Left lobe of liver (tissue), 2 donors: ENCODE measurements around the gene CIPC. TPM values are rescaled to one million over a fixed set of nuclear protein-coding genes. Genes with fewer than 3 reads are reported as not detected.

Source experiments
- ATAC-seq: fragments of 200-7000 bp; cut with Tn5 transposase; one replicate; pipeline ENCODE4 v1.9.1; 2020; ENCODE audit warnings: mild to moderate bottlenecking, moderate library complexity
- DNase-seq: peaks from one replicate; pipeline ENCODE4 v3.0.0-alpha.2; 2020; ENCODE audit warnings: low spot score
- total RNA-seq: library from RNA; stranded (reverse); gene quantifications from one replicate; pipeline ENCODE4 v1.2.1, GENCODE V29; 2021
- donor health status: DM: no; HTN: no; CAD: no; lungs with moderate emphysema.
- donor health status: DM: no; HTN: yes; CAD: no.

The CIPC gene, protein sequence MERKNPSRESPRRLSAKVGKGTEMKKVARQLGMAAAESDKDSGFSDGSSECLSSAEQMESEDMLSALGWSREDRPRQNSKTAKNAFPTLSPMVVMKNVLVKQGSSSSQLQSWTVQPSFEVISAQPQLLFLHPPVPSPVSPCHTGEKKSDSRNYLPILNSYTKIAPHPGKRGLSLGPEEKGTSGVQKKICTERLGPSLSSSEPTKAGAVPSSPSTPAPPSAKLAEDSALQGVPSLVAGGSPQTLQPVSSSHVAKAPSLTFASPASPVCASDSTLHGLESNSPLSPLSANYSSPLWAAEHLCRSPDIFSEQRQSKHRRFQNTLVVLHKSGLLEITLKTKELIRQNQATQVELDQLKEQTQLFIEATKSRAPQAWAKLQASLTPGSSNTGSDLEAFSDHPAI
- 11.8 TPM for total RNA-seq

DNA sequence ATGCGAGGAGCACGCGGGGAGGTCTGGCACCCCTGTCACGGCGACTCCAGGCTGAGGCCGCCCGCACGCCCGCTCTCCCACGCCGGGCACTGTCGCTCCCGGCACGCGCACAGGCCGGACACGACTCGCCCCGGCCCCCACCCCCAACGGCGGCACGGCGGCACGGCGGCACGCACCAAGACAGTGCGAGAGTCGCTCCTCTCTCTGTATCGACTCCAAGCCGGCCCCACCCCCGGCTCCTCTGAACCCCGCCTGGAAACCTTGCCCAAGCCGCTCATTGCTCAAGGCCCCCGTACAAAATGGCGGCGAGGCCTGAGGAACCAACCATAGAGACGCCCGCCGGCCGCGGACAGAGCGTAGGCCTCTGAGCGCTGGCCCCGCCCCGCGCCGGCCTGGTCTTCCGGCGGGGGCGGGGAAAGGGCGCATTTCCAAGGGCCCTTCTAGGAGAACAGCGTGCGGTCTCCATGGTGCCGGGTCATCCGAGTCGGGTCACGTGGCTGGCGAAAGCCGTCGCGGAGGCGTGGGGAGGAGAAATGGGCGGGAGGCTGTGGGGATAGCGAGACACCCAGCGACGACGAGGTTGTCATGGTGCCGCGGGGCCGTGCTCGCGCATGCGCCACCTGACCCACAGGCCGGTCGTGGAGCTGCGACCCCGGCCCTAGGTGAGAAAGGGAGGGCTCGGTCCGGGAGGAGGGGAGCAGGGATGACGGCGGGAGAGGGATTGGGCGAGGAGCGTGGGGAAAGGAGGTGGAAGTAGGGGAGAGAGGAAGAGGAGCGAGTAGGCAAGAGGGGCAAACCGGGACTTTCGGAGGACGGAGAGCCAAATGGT lies at the start of gene CIPC:
CIPC (plus strand) TSS at position 559 of the 829 bp plus-strand sequence. CDS start 7,451 bp downstream, outside the sequence.
- DNase-seq (peak; percentile 100), ATAC-seq (peak; percentile 87)

DNA sequence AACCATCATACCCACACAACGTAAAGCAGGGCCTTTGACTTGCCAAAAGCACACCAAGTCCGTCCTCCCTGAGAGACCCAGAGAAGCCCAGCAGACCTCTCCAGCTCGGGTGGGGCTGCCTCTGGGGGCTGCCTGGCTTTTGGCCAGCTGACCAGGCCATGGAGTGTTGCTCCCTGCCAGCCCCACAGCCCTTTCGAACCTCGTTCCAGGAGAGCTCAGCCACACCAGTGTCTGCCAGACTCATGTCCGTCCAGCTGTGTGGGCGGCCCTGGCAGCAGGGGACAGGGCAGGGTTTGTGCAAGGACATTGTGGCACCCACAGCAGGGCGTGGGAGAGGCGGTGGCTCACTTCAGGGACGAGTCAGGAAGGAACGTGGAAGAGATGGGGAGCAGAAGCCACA lies 46.9 kb upstream of the CIPC start:
- ATAC-seq, result peak; percentile 88
- peak; percentile 90 for DNase-seq

DNA sequence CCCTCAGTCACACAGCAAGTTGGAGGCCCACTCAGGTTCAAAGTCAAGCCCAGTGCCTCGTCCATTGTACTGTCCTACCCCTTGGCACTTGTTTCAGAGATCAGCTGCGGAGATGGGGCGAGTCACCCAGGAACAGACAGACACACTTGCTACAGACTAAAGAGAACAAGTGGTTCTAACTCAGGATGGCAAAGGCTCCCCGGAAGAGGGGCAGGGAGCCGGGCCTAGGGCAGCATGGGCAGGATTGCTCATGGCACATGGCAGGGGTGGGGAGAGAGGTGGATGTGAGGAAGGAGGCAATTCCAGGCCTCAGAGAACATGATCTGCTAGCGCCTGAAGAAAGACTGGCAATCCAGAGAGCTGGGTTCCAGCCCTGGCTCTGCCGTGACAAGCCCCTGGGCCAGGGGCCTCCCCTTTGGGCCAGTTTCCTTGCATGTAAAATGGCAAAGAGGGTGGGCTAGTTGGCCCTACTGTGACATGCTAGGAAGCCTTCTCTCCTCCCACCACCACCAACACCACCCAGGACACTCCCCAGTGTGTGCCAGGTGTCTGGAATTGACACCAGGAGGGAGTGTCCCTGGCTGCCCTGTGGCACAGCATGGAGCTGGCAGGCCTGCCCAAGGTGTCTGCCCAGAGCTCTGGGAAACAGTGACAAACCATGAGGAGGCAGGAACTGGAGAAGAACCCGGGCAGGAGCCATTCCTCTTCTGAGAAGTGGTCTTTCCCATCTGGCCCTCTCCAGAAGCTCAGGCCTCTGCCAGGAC lies 45.6 kb upstream of the CIPC start:
- DNase-seq (peak; percentile 80), ATAC-seq (peak; percentile 84)

DNA sequence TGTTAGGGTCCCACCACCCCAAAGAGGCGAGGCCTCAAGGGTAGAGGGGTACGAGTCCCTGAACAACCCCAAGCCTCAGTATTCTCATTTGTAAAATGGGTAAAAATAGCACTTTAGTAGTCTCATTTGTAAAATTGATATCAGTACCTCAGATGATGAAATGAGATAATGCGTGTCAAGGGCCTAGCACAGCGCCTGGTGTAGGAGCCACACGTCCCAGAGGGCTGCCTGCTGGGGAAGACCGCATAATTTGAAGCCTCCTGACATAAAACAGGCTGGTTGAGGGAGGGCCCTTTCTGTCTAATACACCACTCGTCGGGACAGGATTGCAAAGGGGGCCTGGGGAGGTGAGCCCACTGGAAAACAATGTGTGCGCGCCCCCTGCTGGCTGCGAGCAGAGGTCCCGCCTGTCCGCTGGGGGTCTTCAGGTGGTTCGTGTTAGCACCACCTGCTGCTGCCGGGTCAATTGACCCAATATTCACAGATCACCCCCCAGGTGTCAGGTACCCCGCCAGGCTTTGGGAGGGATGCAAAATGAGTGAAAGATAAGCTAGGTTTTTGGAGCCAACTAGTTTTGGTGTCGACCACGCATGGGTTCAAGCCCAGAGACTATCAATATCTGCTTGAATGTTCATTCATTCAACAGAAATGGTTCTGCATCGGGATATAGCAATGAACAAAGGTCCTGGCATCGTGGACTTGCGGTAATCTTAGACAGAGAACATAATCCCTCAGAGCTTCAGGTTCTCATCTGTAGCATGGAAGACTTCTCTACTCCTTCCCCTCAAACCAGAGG lies 44.8 kb upstream of the CIPC start:
- ATAC-seq (peak; percentile 63), DNase-seq (peak; percentile 69)

DNA sequence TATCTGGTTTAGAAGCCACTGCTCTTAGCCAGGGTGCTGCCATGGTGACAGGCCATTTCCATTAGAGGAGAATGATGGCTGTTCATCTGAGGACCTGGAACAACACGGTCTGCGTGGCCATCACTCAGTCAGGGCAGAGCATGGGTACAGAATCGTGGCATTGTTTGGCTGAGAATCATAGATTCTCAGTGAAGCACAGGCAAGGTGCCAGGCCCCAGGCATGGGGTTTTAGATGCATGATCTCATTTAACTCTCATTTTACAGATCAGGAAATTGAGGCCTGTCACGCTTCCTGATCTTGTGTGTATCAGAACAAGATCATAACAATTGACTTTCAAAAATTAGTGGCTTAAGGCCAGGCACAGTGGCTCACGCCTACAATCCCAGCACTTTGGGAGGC lies 42.8 kb upstream of the CIPC start:
- ATAC-seq, result no peak
- no peak for DNase-seq

DNA sequence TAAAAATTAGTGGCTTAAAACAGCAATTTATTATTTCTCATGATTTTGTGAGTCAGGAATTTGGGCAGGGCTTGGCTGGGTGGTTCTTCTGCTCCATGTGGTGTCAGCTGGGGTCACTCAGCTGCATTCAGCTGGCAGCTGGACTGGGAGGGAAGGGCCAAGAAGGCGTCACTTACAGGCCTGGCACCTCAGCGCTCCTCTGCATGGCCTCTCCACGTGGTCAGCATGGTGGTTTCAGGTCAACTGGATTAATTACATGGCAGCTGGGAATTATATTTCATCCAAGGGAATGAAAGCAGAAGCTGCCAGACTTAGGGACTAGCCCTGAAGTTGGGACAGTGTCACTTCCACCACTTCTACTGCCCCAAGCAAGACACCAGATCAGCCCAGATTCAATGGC lies 42.1 kb upstream of the CIPC start:
- DNase-seq (no peak), ATAC-seq (no peak)

DNA sequence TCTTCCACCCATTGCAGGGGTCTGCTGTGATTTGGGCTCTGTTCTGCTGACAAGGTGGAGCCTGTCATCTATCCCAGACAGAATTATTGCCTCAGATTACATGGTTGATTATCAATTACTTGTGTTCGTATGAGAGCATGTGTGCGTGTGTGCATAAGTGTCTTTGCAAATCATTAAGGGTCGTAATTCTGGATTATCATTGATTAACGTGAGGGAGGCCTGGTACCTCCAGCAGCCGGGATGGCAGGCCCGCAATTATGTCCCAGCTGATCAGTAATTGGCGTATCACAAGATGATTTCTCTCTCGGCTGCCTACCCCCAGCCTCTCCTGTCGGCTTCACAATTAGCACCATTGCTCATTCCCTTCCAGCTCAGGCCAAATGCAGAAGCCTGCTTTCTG lies 39.9 kb upstream of the CIPC start:
- DNase-seq (no peak), ATAC-seq (no peak)

DNA sequence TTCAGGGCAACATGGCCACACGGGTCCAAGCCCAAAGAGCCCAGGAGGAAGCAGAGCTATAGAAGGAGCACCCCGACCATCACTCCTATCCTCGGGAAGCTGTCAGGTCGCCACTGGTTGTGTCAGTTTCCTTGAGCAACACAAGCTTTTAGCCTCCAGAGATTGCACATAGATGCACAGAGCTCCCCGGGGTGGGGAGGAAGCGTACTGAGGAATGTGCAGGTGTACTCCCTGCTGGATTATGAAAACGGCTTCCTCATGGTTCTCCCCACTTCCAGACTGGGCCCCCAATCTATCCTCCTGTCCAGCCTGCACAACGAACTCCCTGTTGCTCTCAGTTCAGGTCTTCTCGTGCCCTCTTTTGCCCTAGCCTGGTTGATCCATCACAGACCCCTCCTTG lies 39.3 kb upstream of the CIPC start:
- ATAC-seq (no peak), DNase-seq (no peak)

DNA sequence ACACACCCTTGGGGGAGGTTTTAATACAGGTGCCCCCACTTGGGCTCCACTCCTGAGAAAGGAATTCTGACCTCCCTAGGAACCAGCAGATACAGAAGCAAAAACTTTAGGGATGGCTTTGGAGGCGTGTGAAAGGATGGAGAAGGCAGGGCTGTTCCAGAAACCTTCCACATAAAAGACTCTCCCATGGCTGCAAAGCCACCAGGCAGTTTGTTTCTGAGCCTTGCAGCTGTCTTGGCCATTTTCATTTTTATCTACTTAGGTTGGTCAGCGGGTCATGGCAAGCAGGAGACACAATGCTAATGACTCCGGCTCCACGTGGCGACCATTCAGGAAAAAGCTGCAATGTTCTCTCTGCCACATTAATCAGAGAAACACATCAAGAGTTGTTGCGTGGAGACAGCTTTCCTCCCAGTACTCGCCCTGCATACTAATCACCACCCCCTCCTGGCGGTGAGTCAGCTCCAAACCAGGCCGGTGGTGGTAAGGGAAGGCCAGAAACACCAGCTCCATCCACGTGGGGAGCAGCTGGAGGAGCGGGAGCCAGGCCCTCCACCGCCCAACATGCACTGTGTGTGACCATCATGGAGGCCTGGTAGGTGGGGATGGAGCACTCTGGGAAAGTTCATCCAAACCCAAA lies 38.7 kb upstream of the CIPC start:
- DNase-seq, result no peak
- peak; percentile 38 for ATAC-seq

DNA sequence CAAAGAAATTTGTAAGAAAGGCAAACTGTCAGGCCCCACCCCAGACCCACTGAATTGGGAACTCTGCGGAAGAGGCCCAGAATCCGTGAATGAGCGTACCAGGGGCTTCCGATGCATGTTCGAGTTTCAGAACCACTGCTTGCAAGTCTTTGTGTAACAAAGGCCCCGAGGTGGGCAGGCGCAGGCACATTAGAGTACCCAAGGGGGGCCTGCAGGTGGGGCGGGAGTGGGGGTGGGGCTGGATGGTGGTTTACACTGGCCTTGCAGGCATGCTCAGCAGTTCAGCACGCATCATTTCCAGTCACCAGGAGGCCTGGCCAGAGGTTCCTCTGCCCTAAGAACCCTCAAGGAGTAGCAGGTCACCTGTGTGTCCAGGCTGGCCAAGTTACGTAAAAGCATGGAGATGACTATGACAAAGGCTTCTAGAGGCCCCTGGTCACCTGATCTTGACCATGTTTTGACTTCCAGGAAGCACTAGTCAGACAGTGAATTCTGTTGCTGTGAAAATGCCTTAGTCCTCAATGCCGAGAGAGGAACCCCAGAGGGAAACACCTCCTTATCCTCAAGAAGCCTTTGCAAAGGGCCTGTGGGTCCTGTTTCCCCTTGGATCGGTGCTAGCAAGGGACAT lies 36.3 kb upstream of the CIPC start:
- DNase-seq (no peak), ATAC-seq (no peak)

DNA sequence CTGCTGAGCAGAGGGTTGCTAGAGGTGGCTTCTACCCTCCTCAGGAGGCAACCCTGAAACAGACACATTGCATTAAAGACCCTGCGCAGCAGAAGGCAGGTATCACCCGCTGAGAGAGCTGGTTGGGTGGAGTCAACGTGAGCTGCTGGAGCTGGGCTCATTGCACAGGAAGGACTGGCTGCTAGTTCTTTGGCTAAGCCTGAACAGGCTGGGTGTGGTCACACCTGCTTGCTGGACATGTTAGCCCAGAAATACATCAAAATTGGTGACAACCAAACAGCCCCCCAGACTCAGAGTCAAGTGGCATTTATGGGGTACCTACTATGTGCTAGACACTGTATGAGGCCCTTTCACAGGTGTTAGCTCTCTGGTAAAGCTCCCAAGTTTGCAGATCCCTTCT lies 35.8 kb upstream of the CIPC start:
- no peak for DNase-seq
- ATAC-seq, result no peak

DNA sequence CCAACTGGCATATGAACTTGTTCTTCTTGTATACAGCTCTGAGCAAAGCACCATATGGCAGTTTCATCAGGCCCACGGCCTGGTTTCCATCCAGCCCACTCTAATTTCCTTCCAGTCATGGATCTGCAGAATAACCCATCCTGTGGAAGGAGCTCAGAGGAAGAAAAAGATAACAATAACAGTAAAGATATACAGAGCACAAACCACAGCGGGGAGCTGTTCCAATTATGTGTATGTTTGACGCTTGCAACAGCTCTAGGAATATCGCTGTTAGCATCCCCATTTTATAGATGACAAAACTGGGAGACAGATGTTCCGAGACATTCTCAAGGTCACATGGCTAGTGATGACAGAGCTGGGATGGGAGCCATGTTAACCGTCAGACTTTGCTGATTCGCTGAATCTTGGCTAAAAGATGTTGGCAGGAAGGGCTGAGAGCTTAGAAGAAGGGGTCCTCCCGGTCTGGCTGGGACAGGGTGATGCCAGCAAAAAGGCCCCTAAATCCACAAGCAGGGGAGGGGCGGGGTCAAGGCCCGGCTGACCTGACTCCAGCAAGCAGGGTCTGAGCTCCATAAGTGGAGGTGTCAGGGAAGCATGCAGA lies 34.4 kb upstream of the CIPC start:
- ATAC-seq (no peak), DNase-seq (no peak)

DNA sequence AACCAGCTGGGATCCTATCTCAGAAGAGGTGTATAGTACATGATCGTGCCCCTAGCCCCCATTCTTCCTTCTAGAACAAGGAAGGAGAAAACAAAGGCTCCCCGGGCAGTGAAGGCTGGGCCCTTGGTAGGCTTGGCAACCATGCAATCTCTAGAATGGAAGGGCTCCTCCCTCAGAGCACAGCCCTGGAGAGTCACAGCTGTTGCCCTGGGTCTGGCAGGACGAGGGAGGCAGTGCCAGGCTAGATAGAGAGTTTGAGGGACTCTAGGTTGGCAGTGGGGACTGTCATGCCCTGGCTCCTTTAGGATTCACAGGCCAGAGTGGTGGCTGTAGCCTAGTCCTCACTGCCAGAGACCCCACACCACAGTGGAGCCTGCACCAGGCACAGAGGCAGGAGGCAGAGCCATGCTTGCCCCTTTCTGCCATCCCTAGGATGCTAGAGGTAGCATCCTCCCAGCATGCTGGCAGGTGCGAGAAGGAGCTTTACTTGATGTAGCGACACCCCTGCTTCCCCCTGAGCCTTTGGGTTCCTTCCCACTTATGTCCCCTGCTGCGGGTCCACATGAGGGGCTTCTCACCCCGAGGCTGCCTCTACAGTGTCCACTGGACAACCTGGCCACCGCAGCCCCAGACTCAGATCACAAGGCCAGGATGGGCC lies 33.4 kb upstream of the CIPC start:
- DNase-seq (no peak), ATAC-seq (no peak)

DNA sequence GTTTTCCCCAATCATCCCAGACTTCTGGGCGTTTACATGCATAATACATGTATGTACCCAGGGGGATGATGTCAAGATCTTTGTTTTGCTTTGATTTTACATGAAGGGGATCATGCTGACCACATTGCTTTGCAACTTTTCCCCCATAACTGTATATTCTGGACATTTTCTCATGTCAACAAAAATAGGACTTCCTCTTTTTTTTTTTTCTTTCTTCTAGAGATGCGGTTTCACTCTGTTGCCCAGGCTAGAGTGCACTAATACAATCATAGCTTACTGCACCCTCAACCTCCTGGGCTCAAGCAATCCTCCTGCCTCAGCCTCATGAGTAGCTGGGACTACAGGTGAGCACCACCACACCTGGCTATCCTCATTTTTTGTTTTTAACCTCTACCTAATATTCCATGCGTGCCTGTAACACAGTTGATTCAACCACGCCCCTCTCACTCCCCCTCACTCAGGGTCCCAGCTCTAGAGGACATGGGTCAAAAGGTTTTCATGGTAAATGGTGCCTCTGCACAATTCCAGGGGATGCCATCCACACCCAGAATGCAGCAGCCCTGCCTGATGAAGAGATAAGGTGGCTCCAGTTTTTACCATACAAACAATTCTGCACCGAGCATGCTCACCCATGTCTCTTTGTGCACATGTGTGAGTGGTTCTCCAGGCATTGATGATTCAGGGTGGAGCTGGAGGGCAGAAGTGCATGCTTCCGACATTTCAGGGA lies 32.0 kb upstream of the CIPC start:
- DNase-seq (no peak), ATAC-seq (no peak)

DNA sequence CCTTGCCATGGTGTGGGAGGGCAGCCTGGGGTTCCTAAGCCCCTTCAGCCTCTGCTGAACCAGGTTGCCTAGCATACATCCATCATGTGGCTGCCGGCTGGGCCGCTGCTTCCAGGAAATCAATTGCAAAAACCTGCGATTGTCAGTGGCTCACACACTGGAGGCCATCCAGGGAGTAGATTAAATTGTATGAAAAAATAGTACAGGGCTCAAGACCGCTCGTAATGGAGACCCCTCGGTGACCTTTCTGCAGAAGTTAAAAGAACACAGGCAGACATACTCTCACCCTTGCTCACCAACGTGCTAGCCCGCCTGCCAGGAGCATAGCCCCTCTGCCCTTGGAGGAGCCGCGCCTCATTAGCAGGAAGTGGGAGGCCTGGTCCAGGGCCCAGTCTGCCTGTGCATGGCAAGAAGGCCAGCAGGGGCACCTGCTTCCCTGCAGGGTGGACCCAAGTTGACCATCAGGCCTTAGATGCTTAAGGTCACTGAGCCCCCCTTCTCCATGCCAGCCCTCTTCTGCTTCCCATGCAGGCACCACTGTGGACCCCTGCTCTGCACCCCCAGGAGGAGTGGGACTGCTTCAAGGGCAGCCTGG lies 31.4 kb upstream of the CIPC start:
- no peak for ATAC-seq

DNA sequence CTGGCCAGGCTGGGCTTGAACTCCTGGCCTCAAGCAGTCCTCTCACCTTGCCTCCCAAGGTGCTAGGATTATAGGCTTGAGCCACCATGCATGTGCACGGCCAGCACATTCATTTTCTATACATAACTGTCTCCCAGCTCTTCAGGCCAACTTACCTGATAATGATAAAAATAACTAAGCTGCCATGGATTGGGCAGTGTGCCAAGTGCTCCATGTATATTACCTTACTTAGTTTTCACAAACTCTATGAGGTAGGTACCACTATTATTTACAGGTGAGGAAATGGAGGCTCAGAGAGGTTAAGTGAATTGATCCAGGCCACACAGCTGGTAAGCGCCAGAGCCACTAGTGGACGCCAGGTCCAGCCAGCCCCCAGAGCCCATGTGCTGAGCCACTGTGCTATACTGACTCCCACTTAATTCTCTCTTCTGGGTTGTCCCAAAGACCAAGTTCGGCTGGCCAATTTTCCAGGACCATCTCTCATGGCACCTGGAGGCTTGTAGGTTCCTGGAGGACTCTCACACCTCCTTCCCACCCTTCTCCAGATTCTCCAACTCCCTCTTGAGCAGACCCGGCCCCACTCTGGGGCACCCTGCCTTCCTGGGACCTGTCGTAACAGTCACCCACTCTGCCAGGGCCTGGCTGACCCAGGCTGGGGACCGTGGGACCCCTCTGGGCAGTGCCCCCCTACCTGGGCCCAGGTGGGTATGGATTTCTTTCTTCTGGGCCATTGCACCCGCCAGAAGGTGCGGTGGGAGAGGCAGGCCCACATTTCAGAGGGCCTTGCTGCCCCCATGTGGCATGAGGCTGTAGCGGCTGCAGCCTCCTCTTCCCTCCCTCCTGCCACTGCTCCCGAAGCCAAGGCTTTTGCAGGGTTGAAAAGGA lies 30.2 kb upstream of the CIPC start:
- ATAC-seq, result peak; percentile 86
- peak; percentile 71 for DNase-seq

More for the DNA sequence above, 31.4 kb upstream of the CIPC start:
- DNase-seq, result no peak
